HS-5 (cell line): Measurements from ENCODE around the gene C1QA.
"Not testable (repeated sequence)": the region's sequence is repeated elsewhere in the genome, so short reads cannot be mapped to it uniquely, and the experiment has no call there.

Source experiments
- DNase-seq: peaks from one replicate; pipeline ENCODE4 v3.0.0-alpha.2; 2012; ENCODE audit warnings: low read depth

Gene C1QA

GRCh38 chr1:22641247-22641646, 4.8 kb downstream of the C1QA start:
- DNase-seq: no peak

- DNase-seq: no peak
Observed at GRCh38 chr1:22641906-22642636, 5.6 kb downstream of the C1QA start.

- DNase-seq: no peak
Observed at GRCh38 chr1:22643381-22643780, 7.0 kb downstream of the C1QA start, which contains the start of gene C1QC. Gene C1QC, plus strand, starts transcription at chr1:22643633. Its CDS starts 391 bp downstream, at chr1:22644024.

- no peak for DNase-seq
Observed at GRCh38 chr1:22643928-22644327, 7.5 kb downstream of the C1QA start.

- no peak for DNase-seq
Observed at GRCh38 chr1:22645931-22646330, 9.5 kb downstream of the C1QA start.

GRCh38 chr1:22646384-22646783, 10.0 kb downstream of the C1QA start:
- no peak for DNase-seq

GRCh38 chr1:22650089-22650693, 13.8 kb downstream of the C1QA start:
- DNase-seq: no peak

GRCh38 chr1:22651941-22652856, 15.8 kb downstream of the C1QA start:
- no peak for DNase-seq

GRCh38 chr1:22652881-22653316, 16.5 kb downstream of the C1QA start, which contains the start of gene C1QB:
Gene C1QB, plus strand, starts transcription at chr1:22653236. Its CDS starts 6,227 bp downstream, at chr1:22659463.
- no peak for DNase-seq

- DNase-seq: no peak
Observed at GRCh38 chr1:22654692-22655091, 18.3 kb downstream of the C1QA start.

- DNase-seq: no peak
Observed at GRCh38 chr1:22658385-22659163, 22.1 kb downstream of the C1QA start.

GRCh38 chr1:22660716-22661241, 24.4 kb downstream of the C1QA start:
- DNase-seq: no peak

- DNase-seq: no peak
Observed at GRCh38 chr1:22661880-22662279, 25.5 kb downstream of the C1QA start.

GRCh38 chr1:22662318-22662717, 25.9 kb downstream of the C1QA start:
- DNase-seq: no peak

- DNase-seq: no peak
Observed at GRCh38 chr1:22662986-22663408, 26.6 kb downstream of the C1QA start.

GRCh38 chr1:22665752-22666151, 29.3 kb downstream of the C1QA start:
- DNase-seq: no peak

GRCh38 chr1:22666412-22666811, 30.0 kb downstream of the C1QA start:
- no peak for DNase-seq

- not testable (repeated sequence) for DNase-seq
Observed at GRCh38 chr1:22668840-22669239, 32.4 kb downstream of the C1QA start.

GRCh38 chr1:22670352-22670975, 34.0 kb downstream of the C1QA start:
- no peak for DNase-seq

GRCh38 chr1:22671999-22672398, 35.6 kb downstream of the C1QA start:
- DNase-seq: no peak
